Stimulated activated naive CD4-positive, alpha-beta T cell (primary cell): ENCODE measurements around the gene VCL.
A peak's percentile ranks its signal among the peaks of the same experiment; 100 is the strongest.
"Not testable (repeated sequence)": the region's sequence is repeated elsewhere in the genome, so short reads cannot be mapped to it uniquely, and the experiment has no call there.

Experiments
- DNase-seq, 6 experiments: peaks; one replicate each; lab custom pipeline; 2025; lab: John Stamatoyannopoulos, UW

Gene VCL

DNA sequence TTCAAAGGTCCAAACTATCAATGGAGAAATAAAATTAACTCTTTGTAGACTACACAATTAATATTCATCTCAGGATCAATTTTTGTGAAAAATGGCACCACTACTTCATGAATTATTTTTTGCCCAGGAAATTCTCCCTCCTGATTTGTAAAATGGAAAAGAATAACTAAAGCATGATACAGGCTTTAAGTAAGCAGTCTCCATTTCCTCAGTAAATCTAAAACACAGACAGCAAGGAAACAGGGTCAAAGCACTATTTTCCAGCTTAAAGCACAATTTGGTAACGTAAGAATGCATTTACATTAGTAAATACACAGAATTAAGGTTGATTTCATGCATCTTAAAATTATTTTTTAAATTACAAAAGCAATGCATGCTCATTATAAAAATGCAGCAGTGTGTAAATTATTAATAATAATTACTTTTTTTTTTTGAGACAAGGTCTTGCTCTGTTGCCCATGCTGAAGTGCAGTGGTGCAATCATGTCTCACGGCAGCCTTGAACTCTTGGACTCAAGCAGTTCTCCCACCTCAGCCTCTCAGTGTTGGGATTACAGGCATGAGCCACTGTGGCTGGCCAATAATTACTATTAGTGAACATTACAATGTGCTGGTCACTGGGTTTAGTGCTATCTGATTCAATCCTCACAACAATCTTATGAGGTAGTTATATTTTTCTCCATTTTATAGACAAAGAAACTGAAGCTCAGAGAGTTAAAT is 26.1 kb upstream of the VCL start:
- DNase-seq, result no peak

DNA sequence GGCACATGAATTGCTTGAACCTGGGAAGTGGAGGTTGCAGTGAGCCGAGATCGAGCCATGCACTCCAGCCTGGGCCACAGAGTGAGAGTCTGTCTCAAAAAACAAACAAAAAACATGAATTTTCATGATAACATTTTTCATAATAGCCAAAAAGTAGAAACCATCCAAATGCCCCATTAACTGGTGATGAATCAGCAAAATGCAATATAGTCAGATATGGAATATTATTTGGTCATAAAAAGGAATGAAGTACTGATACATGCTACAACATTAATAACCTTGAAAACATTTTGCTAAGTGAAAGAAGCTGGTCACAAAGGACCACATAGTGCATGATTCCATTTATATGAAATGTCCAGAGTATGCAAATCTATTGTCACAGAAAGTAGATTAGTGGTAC is 24.5 kb upstream of the VCL start:
- no peak for DNase-seq

DNA sequence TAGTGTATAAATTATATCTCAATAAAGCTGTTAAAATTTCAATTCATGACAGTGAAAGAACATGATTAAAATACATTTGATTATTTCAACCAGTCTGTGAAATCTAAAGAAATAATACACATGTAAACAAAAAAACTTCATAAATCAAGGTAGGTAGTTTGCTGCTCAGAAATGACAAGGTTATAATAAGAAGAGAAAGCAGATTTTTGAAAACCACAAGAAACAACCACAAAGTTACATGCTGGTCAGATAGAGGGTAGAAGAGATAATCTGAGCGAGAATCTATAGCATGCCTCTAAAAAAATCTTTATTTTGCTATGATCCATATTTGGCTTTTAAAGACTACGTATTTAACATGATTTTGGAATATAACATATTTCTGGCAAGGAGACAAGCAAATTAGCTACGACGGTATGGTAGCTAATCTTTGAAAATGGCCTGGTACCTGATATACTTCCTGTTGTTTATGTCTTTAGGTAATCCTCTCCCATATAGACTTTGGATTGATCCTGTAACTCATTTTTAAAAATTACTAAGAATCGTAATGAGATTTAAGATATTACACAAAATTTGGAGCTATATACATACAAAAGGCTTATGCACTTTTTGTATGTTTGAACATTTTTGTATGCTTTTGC is 23.5 kb upstream of the VCL start:
- peak in 3 of 6 experiments; percentile 6 to 23 (median 14) for DNase-seq

DNA sequence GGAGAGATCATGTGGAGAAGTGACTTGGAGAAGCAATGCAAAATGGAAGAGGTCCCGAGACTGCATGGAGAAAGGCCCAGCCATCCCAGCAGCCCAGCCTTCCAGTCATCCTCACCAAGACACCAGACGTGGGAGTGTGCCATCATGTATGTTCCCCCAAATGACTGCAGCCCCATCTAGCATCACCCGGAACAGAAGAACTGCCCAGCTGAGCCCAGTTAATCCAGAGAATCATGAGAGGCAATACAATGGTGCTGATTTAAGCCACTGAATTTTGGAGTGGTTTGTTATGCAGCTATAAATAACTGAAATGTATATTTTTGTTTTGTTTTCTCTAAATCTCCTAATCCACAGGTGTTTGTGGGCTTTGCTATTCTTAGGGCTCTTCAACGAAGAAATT is 22.5 kb upstream of the VCL start:
- DNase-seq, result no peak

DNA sequence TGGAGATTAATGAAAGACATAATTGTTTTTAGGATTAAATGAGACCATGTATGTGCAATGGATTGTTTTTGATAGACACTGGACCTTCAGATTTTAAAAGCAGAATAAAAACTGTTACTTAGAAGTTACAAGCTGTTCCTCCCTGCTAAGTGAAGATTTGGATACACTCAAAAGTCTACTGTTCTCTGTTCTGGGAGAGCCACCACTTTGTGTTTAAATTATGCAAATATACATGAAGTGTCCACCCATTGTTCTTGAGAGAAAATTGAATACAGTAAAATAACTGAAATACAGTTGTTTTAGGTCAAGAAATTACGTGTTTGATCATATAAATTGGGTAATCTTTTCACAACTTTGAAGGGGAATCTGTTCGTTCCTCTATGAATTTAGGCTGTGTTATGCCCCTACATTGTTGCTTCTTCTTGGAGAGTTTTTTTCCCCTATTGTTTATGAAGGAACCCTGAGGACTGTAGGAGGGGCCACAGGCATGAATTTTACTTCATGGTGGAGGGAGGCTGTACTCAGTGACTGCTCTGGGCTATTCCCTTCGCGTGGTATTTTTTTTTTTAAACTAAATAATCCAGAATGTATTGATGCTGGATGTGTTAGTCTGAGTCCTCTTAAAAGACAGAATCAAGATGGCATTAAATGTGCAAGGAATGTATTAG is 18.6 kb upstream of the VCL start:
- no peak for DNase-seq

DNA sequence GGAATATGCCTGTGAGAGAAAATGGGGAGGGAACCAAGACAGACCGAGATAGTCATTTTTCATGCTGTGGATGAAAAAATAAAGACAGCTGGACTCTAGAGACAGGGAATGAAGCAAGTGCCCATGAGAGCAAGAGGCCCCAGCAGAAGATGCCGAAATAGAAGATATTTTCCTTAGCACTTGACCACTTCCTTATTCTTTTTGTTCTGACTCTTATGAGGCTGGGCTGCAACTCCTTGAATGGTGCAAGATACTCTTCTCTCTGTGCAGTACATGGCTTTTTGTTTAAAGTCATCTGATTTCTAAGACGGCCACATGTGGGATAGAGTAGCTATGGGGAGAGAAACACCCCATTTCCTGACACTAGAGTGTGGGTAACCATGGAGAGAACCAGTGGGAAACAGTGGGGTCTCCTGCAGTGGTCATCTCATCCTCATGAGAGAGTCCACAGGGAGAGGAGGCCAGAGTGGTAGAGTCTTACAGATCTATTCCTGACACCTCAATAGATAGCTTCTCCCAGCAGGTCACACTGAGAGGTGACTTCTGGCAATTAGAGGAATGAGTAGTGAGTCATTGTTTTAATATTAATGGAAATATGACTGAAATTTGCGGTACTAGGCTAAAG is 18.0 kb upstream of the VCL start:
- no peak for DNase-seq

DNA sequence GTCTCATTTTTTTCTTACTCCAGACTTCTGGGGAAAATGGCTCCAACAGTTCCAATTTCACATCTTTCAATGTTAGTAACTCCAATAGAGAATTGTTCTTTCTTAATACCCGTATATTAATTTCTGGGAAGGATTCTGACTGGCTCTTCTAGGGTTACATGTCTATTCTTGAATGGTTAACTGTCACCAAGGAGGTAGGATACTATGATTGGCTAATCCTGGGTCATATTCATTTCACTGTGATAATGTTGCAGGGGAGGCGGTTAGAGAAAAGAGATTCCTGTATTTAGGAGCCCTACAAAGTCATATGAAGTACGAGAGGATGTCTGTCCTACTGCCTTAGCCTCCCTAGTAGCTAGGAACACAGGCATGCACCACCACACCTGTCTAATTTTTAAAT is 16.1 kb upstream of the VCL start:
- DNase-seq, result no peak

DNA sequence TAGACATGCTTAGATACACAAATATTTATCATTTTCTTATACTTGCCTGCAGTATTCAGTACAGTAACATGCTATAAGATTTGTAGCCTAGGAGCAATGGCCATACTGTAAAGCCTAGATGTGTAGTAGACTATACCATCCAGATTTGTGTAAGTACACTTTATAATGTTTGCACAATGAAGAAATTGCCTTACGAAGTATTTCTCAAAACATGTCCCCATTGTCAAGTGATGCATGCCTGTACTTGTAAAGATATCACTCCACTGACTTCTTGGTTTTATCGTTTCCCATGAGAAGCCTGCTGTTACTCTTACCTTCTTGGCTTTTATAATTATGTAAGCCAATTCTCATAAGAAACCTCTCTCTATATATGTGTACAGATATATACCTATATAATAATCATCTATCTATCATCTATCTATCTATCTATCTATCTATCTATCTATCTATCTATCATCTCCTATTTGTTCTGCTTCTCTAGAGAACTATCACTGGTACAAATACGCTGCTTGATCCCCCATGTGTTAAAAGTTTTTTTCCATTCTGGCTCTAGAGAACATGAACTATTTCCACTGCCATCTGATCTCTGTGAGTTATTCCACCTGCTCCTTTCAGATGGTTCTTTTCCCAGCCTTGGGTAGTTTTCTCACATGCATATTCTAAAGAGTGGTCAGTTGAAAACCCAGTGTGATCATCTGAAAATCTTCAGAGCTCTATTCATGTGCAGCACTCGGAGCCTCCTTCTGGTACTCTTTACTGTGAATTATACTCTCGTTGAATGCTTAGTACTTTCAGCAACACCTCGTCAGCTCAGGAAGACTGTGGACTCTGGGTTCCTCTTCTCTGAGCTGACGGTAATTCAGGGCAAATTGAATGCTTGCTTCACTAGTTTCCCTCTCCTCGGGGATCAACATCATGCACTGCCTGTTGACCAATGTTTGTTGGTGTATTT is 14.5 kb upstream of the VCL start:
- no peak for DNase-seq

DNA sequence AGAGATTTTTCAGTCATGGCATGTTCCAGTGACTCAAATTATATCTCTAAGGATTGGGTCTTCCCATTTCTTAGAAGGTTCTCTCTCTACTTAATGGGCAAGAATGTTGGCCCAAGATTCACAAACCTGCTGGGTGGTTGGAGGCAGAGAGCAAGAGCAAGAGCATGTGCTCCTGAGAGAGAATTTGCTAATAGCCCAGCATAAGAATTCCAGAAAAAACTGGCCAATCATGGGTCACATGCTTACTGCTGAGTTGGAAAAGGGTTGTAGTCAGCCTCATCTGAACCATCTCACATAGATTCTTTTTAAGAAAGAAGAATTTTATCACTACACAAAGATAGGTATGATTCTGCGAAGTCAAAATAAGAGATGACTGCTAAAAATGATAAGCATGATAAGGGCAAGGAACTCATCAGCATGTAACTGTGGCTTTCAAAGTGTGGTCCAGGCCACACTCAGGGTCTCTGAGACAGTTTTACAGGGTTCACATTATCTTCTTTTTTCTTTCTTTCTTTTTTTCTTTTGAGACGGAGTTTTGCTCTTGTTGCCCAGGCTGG is 8.2 kb upstream of the VCL start:
- no peak for DNase-seq

DNA sequence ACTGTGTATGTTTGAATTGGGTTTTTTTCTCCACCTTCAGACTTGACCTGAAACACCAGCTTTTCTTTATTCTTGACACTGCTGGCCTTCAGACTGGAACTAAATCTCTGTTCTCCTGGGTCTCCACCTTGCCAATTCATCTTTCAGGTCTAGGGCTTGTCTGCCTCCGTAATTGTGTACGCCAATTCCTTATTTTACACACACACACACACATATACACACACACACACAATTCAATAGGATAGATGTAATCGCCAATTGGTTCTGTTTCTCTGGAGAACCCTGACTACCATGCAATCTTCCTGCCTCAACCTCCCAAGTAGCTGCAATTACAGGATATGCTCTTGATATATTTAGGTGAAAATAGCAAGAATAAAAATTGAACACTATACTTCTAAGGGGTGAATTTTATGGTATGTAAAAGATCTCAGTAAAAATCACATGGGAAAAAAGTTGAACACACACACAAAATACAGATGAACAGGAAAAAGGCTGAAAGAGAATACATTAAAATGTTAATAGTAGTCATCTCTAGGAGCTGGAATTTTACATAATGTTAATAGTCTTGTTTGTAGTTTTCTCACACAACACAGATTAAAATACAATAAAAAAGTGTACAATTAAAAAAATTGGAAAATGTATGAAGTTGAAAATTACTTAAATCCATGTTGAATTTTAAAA is 6.6 kb upstream of the VCL start:
- DNase-seq, result no peak

DNA sequence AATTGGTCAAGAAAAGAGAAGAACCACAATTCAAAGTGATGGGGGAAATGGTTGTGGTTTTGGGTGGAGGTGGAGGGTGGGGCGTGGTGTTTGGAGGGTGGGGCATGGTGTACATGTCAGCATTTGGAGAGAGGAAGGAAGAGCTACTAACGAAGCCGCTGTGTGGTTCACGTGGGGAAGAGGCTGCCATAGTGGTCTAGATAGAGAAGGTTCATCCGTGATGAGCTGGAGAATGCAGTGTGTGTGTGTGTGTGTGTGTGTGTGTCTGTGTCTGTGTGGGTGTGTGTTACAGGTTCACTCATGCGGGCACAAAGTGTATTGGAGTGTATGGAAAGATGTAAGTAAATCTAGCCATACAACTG is 6.1 kb upstream of the VCL start:
- peak; percentile 36 to 86 (median 74) for DNase-seq

DNA sequence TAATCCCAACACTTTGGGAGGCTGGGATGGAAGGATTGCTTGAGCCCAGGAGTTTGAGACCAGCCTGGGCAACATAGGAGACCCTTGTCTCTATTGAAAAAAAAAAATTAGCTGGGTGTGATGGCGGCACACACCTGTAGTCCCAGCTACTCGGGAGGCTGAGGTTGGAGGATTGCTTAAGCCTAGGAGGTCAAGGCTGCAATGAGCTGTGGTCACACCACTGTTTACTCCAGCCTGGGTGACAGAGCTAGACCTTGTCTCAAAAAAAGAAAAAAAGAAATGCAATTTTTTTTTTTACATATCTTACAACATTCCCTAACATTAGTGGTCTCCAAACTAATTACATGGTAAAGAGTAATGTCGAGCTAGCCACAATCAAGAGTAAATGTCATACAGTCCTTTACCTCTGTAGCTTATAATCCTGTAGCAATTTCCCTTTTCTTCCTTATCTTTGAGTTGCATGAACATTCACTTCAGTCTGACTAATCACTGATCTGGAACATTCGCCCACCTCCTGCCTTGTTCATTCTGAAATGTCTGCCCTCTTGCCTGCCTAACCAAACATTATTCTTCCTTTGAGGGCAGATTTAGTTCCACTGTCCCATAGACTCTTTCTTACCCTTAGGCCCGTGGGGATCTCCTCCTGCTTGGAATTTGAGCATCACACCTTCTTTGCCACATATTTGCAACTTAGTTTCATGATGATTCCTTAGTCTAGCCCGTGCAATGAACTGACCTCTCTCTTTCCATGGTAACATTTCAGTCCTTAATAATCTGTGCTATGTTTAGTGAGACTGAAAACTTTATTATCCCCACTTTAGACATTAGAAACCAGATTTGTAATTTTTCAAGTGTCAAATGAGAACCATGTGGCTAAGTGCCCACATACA is 4.8 kb upstream of the VCL start:
- no peak for DNase-seq

DNA sequence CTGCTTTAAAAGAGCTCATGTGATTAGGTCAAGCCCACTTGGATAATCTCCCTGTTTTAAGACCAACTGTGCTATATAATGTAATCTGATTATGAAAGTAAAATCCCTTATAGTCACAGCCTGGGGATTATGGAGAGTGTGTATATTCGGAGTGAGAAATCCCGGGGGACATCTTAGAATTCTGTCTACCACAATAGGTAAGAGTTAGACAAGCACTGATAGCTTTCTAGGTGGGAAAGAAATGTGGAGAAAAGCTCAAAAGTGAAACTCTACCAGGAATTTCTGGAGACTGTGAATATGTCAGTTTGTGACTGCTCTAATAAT is 2.9 kb upstream of the VCL start:
- DNase-seq, result no peak

DNA sequence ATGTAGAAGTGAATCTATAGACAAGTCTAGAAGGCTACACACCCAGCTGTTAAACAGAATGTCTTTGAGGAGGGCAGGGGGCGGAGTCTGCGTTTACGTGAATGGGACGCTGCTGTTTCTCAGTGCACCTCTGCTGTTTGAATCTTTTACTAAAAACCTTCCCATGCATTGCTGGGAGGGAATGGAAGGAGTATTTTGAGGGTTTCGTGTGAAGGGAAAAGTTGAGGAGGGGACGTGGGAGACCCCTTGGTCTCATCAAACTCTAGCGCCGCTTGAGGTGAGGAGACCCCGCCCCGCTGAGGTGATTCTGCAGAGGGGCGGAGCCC is 492 bp upstream of the VCL start:
- peak in 2 of 6 experiments; percentile 53 to 68 for DNase-seq

DNA sequence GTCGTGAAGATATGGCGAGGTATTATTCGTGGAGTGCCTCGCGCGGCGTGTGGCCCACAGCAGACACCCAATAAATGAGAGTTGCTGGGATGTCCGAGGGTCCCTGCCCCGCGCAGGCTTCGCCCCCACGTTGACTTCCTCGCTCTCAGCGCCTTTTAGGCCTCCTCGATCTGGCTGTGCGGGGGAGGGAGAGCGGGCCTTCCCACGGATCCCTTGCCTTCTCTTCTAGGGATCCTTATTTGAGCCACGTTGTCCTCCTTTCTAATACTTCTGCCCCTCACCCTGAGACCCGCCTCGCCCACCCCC is 660 bp downstream of the VCL start:
- DNase-seq, result peak in 1 of 6 experiments; percentile 18

DNA sequence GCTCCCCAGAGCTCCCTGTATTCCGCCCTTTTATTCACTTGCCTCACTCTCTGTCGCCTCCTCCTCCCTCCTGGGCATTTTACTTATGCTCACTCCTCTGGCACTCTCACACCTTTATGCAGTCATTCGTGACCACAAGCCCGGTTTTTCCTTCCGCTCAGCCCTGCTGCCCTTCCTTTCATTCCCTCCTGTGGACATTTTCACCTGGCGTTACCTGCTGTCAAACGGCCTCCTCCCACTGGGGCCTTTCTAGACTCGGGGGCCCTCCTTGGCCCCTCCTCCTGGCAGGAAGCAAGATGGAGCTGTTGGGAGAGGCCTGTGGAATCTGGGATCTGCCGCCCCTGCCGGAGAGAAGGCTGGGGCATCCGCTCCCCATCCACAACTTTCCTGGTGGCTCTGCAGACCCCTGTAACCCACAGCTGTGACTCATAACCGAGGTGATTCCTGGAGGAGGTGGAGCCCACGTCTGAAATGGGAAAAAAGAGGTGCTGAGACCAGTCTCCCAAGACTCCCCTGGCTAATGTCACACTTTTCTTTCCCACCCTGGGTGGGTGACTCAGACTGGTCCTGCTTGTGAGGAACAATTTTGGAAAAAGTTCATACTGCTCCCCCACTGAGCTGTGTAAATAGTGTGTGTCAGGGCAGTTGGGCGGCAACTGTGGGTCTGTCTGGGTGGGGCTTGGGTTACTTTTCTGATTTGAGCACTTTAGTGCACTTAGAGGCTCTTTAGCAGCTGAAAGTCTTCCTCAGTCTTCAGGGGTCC is 1.2 kb downstream of the VCL start:
- DNase-seq, result peak in 1 of 6 experiments; percentile 13

DNA sequence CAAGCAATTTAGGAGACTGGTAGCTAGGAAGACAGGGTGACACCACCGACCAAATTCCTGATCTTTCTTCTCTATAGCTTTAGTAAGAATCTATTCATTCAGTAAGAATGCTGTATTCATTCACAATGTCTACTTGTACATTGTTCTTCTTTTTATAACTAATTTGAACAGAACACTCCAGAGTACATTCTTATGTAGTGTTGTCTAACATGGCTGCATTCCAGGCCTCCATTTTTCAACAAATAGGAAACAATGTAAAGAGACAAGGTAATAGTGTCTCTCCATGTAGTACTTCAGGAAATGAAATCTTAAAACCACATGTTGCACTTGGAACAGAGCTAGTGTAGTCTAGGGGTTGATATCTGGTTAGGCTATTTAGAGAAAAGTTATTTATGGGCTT is 1.8 kb downstream of the VCL start:
- DNase-seq, result no peak

DNA sequence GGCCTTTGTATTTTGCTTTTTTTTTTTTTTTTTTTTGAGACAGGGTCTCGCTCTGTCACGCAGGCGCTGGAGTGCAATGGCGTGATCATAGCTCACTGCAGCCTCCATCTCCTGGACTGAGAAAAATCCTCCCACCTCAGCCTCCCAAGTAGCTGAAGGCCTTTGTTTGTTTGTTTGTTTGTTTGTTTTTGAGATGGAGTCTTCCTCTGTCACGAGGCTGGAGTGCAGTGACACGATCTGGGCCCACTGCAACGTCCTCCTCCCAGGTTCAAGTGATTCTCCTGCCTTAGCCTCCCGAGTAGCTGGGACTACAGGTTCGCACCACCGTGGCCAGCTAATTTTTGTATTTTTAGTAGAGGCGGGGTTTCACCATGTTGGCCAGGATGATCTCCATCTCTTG is 2.3 kb downstream of the VCL start:
- DNase-seq, result not testable (repeated sequence)

DNA sequence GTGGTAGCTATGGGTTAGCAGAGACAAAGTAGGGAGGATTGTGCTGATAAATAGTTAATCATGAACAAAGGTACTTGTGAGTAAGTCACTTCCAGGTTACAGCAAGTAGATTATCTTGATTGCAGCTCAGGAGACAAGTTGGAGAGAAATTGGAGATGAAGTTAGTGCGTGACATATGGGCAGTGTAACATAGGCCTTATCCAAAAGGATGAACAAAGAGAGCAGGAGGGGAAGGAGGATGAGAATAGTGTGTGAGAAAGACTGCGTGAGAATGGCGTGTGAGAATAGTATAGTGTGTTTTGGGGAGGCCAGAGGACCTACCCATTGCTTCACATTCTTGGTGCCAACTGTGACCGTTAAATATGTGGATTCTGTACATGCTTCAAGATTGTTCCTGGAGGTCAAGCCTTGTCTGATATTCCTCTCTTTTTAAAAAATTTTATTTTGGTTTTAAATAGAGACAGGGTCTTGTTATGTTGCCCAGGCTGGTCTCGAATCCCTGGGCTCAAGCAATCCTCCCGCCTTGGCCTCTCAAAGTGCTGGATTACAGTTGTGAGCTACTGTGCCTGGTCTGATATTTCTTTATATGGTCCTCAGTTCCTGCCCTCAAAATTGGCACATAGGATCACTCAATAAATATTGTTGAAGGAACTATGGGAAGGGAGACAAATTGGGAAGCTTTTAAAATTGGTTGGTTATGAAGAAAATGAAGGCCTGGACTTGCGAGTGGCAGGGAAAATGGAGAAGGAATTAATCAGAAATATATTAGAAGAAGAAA is 3.2 kb downstream of the VCL start:
- no peak for DNase-seq
